ENCODE results near the gene RNF167.

DNA sequence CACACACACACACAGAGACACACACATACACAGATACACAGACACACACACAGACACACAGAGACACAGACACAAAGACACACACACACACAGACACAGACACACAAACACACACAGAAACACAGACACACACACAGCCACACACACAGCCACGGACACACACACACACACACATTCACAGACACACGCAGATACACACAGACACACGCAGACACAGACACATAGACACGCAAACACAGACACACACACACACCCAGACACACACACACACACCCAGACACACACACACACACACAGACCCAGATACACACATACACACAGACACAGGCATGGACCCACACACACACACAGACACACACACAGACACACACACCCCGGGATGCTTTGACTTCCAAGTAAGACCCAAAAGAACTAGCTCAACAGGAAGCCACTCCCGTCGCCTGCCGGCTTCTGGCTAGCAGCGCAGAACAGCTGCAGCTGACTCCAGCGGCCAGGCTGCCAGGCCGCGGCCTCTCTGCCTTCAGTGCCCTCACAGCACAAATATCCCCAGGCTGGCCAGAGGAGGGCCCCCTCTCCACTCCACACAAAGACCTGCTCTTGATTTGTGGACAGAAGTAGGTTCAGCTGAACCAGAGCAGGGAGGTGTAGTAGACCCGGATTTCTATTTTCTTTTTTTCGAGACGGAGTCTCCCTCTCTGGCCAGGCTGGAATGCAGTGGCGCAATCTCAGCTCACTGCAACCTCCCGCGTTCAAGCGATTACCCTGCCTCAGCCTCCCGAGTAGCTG is 31.2 kb upstream of the RNF167 start:
- TF ChIP-seq, protein P1, sequence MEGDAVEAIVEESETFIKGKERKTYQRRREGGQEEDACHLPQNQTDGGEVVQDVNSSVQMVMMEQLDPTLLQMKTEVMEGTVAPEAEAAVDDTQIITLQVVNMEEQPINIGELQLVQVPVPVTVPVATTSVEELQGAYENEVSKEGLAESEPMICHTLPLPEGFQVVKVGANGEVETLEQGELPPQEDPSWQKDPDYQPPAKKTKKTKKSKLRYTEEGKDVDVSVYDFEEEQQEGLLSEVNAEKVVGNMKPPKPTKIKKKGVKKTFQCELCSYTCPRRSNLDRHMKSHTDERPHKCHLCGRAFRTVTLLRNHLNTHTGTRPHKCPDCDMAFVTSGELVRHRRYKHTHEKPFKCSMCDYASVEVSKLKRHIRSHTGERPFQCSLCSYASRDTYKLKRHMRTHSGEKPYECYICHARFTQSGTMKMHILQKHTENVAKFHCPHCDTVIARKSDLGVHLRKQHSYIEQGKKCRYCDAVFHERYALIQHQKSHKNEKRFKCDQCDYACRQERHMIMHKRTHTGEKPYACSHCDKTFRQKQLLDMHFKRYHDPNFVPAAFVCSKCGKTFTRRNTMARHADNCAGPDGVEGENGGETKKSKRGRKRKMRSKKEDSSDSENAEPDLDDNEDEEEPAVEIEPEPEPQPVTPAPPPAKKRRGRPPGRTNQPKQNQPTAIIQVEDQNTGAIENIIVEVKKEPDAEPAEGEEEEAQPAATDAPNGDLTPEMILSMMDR (conservative IDR thresholded peaks at IDR 0.05 in 1 of 2, IDR thresholded peaks at IDR 0.05 in 1 of 2; ENCODE audit: extremely low read depth in 1 of 2, insufficient read depth in 1 of 2, low read depth in 1 of 2, low read length in 2 of 2): peak; percentile 84
- no peak for TF ChIP-seq EZH2 (IDR thresholded peaks at IDR 0.05; ENCODE audit: borderline replicate concordance, low read length)
